CD4-positive, alpha-beta T cell treated with Interleukin-17A for 1 hour (primary cell): Measurements from ENCODE around the gene THRA.

Experiments used
- DNase-seq: peaks from one replicate; pipeline ENCODE4 v3.0.0-alpha.2; 2020

The THRA gene

DNA sequence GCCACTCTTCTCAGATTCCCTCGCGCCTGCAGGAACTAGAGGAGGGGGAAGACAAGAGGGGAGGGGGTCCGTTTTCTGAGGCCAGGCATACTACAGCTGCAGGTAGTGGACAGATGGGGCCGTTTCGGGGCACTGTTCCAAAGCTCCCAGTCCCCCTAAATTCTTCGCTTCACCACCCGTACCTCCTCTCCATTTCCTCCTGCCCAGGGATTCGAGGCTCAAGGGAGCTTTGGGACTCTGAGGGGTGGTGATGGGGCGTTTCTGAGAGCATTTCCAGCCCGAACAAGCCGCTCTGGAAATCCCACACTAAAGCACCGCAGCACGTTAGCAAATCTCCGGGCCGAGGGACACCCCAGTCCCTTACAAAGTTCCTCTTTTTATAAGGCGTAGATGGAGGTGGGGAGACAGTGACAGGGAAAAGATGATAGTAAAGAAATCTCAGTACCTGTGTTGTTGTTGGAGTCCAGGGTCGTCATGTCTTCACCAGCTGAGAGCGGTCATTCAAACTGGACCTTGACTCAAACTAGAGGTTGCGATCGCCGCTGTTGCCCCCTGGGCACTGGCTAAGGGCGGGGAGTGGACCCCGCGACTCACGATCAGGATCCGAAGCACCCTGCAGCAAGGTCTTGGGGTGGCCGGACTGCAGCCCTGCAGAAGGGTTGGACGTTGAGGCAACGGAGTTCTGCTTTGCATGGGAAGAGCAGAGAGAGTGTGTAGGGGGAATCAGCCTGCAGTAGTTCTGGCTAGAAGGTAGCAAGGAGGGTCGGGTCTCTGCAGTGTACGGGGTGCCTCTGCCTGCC lies 37.1 kb downstream of the THRA start:
- no peak for DNase-seq

DNA sequence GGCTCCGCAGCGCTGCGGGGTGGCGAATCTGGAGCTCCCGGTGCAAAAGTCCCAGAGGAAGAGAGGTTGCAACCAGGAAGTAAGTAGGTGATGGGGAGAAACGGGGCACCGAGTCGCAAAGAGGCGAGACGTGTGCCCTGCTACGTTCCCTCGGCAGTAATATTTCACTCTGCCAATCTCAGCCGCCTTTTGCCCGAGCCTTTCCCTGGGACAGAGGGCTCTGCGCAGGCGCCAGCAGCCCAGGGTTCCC lies 37.6 kb downstream of the THRA start, which contains the start of gene NR1D1:
TSS of gene NR1D1 (minus strand) at position 171 of the 250 bp plus-strand sequence. CDS start 495 bp downstream, outside the sequence.
- no peak for DNase-seq

DNA sequence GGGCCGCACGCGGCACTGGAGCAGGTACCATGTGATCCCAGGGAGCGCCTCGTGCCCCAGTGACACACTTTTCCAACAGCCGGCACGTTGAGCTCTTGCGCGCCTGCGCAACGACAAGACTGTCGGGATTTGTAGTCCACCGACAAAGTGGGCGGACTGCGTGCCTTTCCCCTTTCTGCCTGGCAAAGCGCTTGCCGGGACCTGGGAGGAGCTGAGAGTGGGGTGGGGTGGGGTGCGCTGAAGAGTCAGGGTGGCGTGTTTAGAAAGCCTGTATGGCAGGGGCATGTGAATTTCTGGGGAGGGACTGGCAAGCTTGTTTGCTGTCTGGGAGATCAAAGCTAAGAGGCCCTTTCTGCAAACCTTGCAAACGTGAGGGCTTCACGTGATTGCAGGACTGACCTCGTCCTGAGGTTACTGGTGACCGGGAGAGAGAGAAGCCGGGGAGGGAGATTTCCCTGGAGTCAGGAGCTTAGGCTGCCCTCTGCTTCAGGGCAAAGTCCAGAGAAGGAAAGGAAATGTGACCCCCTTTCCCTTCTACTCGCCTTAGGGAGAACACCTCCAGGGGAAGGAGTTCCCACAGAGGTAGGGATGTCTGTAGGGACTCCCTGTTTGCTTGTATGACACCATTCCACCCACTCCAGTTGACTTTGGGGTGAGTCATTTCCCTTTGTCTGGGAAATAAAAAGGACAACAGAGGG lies 38.1 kb downstream of the THRA start:
- DNase-seq = peak; percentile 94

DNA sequence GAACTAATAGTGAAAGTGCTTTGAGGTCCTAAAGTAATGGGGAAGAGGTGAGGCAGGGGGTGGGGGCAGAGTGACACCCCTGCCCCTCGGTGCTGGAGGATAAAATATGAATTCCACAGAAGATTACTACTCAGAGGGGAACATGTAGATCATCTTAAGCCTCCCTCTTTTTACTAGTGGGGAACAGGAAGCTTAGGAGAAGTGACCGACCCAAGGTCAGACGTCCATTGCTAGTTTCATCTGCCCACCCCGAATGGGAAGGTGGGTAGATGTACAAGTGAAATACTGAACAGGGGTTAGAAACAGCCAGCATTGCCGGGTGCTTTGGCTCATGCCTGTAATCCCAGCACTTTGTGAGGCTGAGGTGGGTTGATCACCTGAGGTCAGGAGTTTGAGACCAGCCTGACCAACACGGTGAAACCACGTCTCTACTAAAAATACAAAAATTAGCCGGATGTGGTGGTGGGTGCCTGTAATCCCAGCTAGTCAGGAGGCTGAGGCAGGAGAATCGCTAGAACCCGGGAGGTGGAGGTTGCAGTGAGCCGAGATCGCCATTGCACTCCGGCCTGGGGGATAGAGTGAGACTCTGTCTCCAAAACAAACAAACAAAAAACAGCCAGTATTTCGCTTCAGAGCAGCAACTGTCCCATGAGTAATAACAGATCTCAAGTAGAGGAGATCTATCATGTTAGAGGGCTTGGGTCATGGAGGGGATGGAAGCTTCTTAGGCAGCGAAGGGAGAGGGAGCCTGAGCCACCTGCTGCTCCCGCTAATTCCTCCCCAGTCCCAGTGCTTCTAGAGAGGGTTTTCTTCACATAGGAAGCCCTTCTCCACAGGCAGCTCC lies 38.8 kb downstream of the THRA start:
- no peak for DNase-seq

DNA sequence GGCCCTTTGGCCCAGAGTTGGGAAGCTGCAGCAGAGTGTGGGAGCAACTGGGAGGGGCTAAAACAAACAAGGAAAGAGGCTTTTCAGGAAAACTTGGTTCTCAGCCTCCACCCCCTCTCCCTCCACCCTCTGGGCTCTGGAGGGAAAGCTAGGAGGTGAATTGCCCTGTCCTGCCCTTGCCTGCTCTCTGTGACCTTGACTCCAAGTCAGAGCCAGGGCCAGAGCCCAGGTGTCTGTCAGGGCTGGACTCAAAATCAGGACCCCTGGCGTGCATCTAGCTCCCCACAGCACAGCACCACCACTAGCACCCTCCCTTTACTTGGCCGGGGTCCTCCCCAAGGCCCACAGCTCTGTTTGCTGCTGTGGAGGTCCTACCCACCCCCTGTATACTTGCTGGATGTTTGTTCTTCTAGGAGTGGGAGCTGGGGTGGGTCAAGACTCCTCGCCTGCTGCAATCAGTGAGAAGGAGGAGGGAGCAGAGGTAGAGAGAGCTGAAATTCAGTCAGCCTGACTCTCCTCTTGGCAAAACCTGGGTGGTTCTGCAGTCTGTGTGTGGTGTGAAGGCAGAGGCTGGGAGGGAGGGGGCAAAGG lies 40.4 kb downstream of the THRA start:
- no peak for DNase-seq

DNA sequence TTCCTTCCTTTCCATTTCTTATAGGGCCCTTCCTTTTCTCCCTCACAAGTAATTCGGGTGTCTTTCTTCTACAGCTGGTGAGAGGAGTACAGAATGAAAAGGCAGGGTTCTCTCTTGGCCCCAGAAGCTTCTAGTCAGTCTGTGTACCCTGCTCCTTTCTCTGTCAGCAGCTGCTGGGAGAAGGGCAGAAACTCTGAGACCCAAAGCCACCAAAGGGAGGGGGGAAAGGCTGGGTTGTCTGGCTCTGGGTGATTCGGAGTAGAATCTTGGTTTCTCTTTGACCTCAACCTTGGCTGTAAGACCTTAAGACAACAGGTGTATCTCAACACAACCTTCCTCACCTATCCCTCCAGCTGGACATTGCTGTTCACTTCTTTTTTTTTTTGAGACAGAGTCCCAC lies 40.9 kb downstream of the THRA start:
- DNase-seq = peak; percentile 30

DNA sequence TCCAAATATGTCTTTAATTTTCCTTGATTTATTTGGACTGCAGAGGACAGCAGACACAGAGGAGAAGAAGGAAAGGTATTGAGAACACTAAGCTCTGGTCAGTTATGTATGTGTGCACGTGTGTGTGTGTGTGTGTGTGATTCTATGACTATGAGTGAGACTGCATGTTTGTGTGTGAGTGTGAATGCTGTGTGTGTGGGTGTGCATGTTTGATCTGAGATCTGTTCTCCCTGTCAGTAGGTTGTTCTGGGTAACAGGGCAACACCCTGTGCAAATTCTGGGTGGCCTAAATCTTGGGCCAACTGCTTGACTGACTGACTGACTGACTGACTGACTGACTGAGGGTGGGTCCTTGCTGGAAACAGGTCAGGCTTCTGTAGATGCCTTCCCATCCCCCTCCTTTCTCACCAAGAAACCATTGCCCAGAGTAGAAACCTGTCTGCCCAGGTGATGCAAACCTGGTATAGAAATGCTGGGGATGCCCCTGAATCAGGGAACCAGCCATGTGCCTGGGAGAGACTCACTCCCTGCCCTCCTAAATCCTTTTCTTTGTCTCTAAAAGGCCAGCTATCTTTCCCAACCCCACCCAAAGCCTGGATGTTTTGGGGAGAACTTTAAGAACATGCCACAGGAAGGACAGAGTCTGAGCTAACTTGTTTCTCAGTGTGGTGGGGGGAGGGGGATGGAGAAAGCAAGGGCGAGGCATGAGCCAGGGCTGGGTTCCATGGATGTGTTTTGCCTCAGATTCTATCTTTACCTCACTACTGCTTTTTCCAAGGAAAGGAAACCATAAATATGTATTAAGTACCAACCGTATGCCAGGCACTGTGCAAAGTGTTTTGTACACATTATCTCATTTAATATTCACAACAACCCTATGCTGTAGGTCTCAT lies 42.1 kb downstream of the THRA start:
- no peak for DNase-seq

DNA sequence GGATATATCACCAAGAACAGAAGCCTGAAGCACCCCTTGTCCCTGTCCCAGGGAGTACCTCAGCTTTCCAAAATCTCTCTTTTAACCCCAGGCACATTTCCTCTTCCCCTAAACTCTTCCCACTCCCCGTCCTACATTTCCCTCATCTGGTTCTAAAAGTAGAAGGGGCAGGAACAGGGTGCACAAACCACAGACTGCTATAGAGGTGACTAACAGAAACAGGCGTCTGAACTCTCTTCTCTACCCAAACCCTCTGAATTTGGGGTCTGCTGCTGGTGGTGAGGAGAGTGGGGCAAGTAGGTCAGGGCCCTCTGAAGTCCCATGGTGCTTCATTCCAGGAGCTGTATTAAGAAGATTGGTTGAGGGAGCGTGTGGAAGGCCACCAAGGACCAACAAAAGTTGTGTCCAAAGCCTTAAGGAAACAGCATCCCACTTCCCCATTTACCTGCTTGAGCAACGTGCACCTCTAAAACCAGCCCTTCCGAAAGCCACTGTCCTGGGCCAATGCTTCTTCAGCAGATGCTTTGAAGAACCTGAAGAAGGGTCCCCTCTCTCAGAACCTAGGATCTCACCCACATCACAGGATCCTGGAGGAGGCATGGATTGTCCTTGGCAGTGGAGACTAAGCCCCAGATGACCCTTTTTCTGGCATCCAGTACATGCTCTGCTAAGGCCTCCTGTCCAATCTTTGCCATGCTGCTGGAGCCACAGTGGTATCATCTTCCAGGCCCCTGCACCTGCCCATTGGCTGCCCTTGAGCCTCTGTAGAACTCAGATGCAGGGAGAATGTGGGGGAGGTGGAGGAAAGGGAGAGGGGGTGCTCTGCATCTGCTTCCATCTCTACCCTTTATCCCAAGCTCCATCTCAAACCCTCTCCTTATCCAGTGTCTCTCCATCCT lies 43.3 kb downstream of the THRA start:
- no peak for DNase-seq

DNA sequence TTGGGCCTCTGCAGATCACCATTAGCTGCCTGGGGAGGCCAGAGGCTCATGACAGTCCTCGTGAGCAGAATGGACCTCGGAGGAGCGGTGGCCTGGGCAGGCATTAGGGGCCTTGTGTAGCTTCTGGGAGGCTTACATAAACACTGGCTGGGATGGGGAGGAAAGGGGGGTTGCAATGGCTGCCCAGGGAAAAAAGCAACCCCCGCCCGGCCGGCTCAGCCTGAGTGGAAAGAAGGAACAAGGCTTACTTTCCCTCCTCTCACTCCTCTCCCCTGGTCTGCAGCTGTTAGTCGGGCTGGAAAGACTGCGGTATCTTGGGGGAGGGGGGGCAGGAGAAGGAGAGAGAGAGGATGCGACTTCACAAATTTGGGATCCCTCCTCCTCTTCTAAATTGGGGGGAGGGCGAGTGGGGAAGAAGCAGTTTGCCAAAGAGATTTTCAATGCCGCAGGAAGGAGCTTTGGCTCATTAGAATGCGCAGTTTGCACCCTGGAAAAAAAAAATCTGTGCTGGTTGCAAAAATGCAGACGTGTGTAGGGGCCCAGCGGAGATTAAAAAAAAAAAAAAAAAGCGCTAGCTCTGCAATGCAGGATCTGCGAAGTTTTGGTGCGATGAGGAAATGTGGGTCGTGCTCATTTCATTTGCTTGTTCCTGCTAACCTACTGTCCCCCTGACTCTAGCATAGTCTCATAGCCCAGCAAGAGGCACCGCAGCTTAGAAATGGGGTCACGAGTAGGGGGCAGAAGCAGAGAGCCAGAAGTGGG lies 44.2 kb downstream of the THRA start:
- peak; percentile 33 for DNase-seq

DNA sequence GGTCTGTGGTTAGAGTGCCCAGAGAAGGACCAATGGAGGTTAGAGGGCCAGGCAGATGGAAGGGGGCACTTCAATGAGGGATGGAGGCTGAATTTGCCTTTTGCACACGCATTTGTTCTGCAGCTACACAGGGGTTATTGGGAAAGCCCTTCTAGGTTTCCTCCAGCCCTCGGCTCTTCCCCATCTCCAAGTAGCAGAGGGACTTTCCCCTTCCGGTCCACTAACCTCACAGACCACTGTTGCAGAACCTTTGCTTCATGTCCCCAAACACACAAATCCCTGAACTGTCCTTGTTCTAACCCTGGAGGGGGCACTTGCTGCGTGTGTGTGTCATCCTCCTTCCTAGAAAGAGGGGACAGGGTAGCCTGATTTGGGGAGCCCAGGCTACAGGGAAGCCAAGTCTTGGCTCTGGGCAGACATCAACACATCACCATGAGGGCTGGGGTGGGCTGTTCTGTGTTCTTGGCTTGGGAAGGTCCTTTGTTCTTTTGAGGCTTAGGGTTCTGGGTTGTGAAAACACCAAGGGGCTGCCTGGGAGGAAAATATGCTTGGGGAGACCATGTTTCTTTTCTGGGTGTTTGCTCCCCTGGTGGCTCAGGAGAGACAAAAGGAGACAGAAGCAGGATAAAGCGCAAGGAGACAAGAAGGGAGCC lies 44.9 kb downstream of the THRA start:
- peak; percentile 31 for DNase-seq

DNA sequence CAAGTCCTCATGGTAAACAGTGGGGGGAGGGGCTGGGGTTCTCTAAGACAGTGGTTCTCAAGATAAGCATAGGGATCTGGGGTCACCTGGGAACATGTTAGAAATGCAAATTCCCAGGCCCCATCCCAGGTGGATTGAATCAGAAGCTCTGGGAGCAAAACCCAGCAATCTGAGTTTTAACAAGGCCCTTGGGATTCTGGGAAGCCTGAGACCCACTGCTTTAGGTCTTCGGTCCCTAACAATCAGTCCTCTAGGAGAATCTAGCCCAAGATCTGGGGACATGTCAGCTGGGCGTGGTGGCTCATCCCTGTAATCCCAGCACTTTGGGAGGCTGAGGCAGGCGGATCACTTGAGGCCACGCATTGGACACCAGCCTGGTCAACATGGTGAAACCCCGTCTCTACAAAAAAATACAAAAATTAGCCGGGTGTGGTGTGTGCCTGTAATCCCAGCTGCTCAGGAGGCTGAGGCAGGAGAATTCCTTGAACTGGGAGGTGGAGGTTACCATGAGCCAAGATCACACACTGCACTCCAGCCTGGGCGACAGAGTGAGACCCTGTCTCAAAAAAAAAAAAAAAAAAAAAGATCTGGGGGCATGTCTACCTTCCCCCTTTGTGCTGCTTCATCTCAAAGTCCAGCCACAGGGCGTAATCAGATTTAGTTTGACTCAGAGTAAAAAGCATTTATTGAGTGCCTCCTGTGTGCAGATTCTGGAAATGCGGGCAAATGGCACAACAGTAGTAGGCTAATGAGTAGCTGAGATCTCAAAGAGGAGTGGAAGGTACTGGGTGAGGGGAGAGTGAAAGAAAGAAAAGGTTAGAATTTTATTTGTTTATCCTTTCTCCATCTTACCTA lies 46.4 kb downstream of the THRA start:
- DNase-seq = peak; percentile 38

DNA sequence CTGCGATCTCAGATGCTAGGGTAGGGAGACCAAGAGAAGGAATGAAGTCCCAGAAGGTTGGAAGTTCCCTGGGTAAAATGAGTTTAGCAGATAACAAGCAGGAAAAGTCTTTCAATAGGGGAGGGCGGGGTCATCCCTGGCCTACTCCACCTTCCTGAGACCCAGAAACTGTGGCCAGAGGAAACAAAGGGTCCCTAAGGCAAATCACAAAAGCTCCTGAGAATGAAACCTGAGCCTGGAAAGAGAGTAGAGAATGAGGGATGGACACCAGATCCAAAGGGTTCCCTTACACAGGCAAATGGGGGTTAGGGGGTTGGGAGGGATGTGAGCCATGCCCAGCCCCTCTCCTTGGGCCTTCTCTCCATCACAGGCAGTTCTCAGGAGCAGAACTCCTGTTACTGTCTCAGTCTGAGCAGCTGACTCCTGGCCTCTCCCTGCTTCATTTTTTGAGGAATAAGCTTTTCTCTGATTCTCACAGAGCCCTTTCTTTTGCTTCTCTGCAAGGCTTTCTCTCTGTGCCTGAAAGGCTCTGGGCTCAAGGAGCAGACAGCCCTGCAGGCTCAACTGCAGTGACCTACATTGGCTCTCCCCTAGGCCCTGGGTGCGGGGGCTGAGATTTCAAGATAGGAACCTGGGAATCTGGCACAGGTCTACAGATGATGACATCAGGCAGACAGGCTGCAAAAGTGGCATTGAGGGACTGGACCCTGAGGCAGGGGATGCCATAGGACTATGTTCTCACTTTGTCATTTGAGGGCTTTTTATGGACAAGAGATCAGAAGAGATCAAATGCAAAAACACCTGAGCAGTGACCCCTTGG lies 47.5 kb downstream of the THRA start:
- DNase-seq = no peak

DNA sequence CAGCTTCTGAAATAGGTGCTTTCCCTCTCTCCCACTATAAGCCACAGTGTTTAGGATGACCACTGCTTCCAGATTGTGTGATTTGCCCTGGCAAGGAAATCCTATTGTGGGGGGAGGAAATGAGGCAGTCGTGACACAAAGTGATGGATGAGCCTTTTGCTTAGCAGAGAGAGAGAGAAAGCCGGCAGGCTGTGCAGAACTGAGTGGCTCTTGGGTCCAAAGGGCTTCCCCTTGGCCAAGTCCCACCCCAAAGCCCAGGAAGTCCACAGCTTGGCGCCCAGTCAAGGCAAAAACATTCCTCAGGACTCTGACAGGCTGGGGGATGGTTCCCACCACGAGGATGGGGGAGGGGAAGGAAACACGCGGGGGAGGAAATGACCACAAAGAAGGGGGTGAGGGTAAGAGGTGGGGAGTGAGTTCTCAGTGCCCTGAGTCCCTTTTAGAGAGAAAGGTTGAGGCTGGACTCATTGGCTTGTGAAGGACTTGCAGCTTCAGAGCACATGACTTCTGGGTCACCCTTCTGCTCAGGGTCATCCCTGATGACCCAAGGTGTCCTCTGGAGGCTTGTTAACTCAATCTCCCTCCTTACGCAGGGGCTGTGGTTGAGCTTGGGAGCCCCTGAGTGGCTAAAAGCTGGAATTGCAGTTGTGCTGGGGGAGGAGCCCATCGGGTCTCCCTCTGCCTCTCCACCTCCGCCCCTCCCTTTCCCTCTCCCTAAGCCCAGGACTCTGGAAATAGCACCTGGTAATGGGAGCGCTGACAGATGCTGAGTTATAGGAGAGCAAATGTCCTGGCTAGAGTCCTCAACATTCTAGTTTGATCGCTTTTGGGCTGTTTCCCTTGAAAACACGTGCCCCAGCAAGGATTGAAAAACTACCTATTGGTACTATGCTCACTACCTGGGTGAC lies 48.7 kb downstream of the THRA start:
- DNase-seq = peak; percentile 80

DNA sequence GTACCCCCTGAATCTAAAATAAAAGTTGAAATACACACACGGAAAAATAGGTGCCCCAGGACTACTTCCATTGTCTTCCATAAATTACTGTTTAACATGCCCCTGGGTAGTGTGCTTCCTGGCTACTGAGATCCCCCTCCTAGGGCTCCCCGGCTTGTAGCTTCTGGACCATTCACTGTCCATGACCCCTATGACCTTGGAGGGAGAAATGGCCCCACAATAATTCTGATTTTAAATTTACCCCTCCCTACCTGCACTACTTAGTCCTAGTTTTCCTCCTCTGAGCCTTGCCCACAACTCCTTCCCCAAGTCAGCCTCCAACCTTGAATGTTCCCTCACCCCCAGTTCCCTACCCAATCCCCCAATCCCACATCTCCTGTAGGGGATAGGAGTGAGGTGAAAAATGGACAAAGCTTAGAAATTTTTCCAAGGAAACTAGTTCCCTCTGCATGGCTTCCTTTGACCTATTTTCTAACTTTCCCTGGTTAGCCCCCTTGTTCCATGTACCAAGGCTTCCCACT lies 49.5 kb downstream of the THRA start:
- DNase-seq = no peak

DNA sequence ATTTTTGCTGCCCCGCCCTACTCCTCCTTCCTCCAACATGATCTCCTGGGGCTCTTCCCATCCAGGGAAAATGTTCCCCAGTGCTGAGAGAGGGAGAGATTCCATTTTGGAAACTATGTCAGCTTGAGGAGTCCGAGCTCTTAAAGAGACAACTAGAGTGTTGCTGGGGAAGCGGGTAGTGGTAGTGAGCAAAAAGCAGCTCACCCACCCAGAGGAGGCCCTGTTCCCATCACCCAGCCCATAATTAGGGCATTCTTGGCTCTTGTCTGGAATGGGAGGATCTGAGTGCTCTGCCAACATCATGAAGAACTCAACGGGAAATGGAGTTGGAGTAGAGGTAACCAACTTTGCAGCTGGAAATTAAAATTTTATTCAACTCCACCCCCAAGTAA lies 49.9 kb downstream of the THRA start:
- DNase-seq = no peak

DNA sequence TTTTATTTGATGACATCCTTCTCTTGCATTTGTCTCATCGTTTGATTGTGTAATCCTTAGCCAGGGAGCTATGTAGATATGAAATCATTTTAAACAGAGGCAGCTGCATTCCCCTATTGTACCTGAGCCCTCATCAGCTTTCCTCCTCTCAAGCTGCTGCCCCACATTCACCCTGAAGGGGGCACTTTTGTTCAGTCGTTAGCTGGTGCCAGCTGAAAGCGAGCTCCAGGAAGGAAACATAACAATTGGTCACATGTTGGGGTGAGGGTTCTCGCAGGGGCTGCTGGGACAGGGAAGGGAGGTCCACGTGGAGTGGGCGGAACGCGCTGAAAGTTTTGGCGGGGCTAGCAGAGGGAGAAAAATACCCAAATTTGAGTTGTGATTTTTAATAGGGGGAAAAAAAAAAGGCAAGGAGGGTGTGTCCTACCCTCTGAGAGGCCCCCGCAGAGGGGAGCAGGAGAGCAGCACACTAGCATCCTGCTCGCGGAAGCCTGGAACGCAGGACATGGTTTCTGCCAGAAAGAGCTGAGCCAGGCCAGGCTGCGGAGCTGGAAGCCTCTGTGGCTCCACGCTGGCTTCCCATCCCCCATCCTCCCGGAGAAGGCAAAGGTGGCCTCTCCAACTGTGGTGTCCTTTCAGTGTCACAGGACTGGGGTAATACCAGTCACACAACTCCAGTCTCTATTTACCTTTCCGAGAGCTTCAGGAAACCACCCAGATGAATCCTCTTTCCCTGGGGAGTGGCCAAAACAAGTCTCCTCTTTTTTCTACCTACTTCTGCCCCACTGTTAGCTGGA lies 50.5 kb downstream of the THRA start:
- DNase-seq = peak; percentile 97
